Retina (tissue), 1 donor: ENCODE data around the gene KYAT1.

Experiments
- DNase-seq: peaks from one replicate; pipeline ENCODE4 v3.0.0-alpha.2; 2016

KYAT1 gene

GRCh38 chr9:128881884-128882676, at the start of gene KYAT1, which contains the start of gene LRRC8A:
TSS of gene KYAT1 (minus strand) at chr9:128881950. CDS start at chr9:128845405, 36,545 bp downstream.
TSS of gene LRRC8A (plus strand) at chr9:128882133. CDS start at chr9:128907165, 25,032 bp downstream.
- peak; percentile 98 for DNase-seq

DNA sequence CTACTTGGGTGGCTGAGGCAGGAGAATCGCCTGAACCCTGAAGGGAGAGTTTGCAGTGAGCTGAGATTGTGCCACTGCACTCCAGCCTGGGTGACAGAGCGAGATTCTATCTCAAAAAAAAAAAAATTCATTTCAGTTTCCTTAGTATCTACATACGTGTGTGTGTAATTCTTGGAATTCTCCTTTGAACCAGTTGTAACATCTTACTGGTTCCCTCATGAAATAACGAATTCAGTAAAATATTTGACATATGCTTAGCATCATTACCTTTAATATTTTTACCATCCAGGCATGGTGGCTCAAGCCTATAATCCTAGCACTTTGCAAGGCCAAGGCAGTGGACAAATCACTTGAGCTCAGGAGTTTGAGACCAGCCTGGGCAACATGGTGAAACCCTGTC, 47.8 kb upstream of the KYAT1 start:
- DNase-seq: no peak

GRCh38 chr9:128928624-128929023, 46.9 kb upstream of the KYAT1 start:
- no peak for DNase-seq

DNA sequence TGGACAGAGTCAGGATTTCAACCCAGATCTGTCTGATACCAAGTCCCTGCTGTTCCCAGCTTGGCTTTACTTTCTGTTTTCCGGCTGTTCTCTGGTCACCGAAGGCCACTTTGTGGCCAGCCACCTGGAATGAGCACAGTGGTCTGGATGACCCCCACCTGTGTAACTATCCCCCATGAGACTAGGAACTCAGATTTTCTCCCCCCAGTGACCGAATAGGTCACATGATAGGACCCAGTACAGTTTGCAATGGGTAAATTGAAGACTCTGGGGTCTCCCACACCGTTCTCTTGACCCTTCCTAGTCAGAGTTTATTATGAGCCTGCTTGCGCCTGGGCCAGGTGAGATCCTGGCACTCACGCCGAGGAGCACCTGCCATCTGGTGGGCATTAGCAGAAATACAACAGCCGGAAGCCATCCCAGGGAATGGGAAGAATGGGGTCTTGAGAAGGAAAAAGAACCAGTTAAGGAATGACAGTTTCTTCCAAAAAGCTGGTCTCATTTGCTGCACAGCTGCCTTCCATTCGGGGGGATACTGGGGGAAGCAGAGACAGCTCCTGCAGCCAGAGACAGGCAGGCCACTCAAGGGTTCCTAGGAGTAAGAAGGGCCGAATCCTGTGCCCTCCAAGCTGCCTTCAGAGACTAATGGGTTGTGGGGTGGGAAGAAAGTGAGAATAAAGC, 46.1 kb upstream of the KYAT1 start:
- peak; percentile 68 for DNase-seq

DNA sequence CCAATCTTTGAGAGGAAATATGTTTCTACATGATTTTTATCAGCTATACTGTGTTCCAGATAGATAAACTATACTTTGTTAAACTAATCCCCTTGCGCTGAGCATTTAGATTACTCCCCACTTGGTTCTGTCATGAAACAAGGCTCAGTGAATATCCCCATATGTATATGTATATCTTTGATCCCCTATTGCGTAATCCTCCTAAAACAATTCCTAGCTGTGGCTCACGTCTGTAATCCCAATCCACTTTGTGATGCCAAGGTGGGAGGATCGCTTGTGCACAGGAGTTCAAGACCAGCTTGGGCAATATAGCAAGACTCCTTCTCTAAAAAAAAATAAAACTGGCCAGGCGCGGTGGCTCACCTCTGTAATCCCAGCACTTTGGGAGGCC, 41.7 kb upstream of the KYAT1 start:
- DNase-seq: no peak

- peak; percentile 88 for DNase-seq
These were observed 40.4 kb upstream of the KYAT1 start for GRCh38 chr9:128921881-128922763.

GRCh38 chr9:128920381-128921058, 38.8 kb upstream of the KYAT1 start, which contains the start of gene PHYHD1:
TSS of gene PHYHD1 (plus strand) at chr9:128920982. CDS start at chr9:128922324, 1,342 bp downstream.
- DNase-seq: peak; percentile 35

GRCh38 chr9:128919402-128920089, 37.8 kb upstream of the KYAT1 start:
- no peak for DNase-seq

- no peak for DNase-seq
These were observed 37.2 kb upstream of the KYAT1 start for GRCh38 chr9:128918921-128919320.

DNA sequence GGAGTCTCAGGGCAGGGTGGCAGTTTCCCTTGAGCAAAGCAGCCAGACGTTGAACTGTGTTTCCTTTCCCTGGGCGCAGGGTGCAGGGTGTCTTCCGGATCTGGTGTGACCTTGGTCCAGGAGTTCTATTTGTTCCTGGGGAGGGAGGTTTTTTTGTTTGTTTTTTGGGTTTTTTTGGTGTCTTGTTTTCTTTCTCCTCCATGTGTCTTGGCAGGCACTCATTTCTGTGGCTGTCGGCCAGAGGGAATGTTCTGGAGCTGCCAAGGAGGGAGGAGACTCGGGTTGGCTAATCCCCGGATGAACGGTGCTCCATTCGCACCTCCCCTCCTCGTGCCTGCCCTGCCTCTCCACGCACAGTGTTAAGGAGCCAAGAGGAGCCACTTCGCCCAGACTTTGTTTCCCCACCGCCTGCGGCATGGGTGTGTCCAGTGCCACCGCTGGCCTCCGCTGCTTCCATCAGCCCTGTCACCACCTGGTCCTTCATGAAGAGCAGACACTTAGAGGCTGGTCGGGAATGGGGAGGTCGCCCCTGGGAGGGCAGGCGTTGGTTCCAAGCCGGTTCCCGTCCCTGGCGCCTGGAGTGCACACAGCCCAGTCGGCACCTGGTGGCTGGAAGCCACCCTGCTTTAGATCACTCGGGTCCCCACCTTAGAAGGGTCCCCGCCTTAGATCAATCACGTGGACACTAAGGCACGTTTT, 35.5 kb upstream of the KYAT1 start:
- no peak for DNase-seq

GRCh38 chr9:128916745-128917144, 35.0 kb upstream of the KYAT1 start:
- no peak for DNase-seq

DNA sequence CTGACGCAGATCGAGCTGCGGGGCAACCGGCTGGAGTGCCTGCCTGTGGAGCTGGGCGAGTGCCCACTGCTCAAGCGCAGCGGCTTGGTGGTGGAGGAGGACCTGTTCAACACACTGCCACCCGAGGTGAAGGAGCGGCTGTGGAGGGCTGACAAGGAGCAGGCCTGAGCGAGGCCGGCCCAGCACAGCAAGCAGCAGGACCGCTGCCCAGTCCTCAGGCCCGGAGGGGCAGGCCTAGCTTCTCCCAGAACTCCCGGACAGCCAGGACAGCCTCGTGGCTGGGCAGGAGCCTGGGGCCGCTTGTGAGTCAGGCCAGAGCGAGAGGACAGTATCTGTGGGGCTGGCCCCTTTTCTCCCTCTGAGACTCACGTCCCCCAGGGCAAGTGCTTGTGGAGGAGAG, 34.5 kb upstream of the KYAT1 start:
- no peak for DNase-seq

- DNase-seq: no peak
These were observed 32.4 kb upstream of the KYAT1 start for GRCh38 chr9:128913995-128914772.

DNA sequence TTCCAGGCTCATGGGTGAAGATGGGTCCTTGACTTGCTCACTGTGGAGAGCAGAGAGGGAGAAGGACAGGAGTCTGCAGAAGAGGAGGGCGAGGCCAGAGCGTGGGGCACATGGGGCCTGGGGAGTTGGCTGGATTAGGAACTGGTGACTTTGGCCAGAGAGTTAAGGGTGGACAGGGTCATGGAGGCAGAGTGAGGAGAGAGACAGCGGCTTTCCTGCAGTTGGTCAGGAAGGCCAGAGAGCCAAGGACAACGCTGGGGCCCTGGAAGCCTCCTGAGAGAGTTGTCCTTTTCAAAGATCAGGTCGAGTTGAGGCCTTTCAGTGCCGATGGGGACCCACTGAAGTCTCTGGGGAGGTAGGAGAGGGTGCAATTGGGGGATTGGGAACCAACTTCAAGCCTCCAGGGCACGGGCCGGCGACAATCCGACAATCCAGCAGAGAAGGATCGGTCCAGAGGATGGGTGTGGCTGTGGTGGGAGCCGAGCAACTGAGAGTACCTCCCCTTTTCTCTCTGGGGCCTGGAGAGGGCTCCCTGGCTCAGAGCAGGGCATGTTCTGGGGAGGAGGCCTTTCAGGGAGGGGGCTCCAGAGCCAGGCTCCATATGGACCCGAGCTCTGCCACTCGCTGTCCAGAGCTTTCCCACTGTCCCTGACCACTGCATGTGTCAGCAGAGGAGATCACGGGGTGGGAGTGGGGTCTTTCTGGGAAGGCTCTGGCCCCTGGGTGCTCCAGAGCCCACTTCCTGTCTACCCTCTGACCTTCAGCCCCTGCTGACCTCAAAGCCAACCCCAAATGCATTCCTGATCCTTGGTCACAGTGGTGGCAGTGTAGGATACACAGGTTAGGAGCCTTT, 31.5 kb upstream of the KYAT1 start:
- DNase-seq: no peak

- no peak for DNase-seq
These were observed 30.6 kb upstream of the KYAT1 start for GRCh38 chr9:128912270-128912853.

DNA sequence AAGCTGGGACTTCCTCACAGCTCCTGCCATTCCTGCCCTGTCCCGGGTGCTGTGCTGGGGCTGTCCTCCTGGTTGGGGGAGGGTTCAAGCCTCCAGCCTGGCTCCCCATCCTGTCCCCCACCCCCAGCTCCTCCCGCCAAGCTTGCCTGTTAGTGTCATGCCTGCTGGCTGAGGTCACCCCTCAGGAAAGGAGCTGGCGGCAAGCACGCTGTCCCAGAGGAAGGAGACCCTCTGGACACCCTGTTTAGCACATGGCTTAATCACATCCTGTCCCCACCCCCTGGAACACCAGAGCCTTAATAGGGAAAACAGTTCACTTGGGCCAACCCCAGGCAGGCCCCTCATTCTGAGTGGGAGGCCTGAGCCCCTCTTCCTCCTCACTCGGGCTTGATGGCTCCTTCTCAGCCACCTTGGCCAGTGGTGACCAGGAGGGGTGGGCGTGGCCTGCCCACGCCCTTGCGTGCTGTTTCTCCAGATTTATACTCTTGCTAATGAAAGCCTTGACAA, 29.8 kb upstream of the KYAT1 start:
- no peak for DNase-seq

DNA sequence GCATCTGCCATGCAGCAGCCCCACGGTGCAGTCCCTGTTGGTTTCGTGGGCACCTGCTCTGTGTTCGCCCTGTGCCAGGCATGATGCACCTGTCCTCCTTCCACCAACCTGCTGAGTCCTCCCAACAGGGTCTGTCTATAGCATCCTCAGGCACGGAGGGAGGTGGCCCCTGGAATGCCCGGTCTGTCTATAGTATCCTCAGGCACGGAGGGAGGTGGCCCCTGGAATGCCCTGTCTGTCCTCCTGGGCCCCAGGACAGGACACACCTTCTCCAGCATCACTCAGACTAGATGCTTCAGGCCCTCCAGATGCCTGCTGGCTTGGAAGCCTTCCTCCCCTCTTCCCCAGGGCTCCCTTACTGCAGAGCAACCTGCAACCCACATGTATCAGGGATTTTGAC, 29.2 kb upstream of the KYAT1 start:
- no peak for DNase-seq

DNA sequence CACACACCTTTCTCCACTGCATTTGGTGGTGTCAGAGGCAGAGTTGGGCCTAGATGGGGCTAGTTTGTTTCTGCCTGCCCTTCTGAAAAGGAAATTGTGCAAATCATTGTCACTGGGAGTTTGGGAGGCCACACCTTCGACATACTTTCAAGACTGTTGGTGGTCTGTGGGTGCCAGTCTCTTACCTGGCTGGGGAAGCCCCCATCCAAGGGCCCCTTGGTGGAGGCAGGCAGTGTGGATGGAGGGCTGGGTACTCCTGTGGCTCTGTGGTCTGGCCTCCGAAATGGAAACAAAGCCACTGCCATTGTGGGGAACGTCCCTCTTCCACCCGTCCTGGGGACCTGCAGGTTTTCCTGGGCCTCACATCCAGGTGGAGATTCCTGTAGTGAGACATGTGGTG, 28.1 kb upstream of the KYAT1 start:
- no peak for DNase-seq

DNA sequence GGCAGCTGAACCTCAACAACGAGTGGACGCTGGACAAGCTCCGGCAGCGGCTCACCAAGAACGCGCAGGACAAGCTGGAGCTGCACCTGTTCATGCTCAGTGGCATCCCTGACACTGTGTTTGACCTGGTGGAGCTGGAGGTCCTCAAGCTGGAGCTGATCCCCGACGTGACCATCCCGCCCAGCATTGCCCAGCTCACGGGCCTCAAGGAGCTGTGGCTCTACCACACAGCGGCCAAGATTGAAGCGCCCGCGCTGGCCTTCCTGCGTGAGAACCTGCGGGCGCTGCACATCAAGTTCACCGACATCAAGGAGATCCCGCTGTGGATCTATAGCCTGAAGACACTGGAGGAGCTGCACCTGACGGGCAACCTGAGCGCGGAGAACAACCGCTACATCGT, 26.6 kb upstream of the KYAT1 start:
- no peak for DNase-seq
